HG03045 (cell line): ENCODE data around the gene CFAP299.

ENCODE experiments used
- ATAC-seq: cut with Tn5 transposase; IDR thresholded peaks from one replicate; pipeline ENCODE4 v1.9.1; 2021; ENCODE audit warnings: mild to moderate bottlenecking, moderate library complexity; ENCODE audit not compliant: unreplicated experiment

Gene CFAP299

DNA sequence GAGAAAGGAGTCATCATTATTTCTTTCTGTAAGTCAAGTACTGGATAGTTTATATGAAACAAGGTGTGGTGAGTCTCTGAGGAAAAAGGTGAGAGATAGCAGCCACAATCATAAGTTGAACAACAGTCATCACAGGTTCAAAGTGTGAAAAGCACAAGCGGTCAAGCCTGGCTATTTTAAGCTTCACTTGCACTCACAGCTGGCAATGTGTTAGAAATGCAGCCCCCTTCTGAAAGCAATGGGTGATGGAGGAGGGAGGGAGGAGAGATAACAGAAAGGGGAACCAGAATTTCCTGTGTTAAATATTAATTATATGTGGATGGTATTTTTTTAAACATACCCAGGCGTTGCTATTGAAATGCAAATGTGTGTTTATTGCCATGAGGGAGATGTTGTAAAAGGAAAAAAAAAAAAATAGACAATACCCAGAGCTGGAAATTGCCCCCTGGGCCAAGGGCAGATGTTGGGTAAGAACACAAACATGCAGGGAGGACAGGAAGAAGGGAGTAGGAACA, 668.1 kb downstream of the CFAP299 start:
- peak; percentile 77 for ATAC-seq

- ATAC-seq, result no peak
Measured at GRCh38 chr4:81007417-81007816, 671.9 kb downstream of the CFAP299 start.
